ENCODE results near the gene FBXL16.

DNA sequence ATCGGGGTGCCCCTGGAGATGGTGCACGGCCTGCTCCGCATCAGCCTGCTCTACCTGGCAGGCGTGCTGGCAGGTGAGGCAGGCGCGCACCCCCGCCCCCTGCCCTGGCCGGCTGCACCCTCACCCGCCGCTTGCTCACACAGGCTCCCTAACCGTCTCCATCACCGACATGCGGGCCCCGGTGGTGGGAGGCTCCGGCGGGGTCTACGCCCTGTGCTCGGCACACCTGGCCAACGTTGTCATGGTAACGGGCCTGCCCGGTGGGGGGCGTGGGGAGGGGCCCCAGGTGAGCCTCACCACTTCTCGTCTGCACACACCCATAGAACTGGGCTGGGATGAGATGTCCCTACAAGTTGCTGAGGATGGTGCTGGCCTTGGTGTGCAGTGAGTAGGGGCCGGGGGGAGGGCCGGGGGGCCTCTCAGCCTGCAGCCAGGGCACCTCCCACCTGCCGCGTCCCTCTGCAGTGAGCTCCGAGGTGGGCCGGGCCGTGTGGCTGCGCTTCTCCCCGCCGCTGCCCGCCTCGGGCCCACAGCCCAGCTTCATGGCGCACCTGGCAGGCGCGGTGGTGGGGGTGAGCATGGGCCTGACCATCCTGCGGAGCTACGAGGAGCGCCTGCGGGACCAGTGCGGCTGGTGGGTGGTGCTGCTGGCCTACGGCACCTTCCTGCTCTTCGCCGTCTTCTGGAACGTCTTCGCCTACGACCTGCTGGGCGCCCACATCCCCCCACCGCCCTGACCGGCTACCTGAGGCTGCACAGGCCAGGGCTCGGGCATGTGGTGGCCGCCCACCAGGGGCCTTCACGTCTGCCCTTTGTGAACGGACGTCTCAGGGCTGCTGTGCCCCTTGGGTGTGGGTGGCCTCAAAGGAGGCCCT, 28.0 kb downstream of the FBXL16 start:
- no peak for TF ChIP-seq POLR2AphosphoS5 (IDR thresholded peaks at IDR 0.05; ENCODE audit: low read depth, low read length)
- TF ChIP-seq POLR2A (IDR thresholded peaks at IDR 0.05; ENCODE audit: low read depth, low read length), result no peak
- no peak for TF ChIP-seq TAF1 (IDR thresholded peaks at IDR 0.05; ENCODE audit: borderline replicate concordance, low read depth, low read length)
